Kidney (tissue), 14 donors: Measurements from ENCODE around the gene KHDRBS2. TPM values are rescaled to one million over a fixed set of nuclear protein-coding genes. Genes with fewer than 3 reads are reported as not detected.

Experiments used
- DNase-seq, 5 donors: peaks; one replicate each; pipeline ENCODE4 v3.0.0-alpha.2; 2013 to 2020
- FAIRE-seq: peaks from 2 replicates; lab custom pipeline; 2012; peaks lifted over from hg19 to GRCh38; lab: Jason Lieb, UNC
- H3K27ac ChIP-seq, 2 donors: one replicate each; pipeline ENCODE4 v1.7.0; 2013; ENCODE audit warnings: low read depth in 2 of 2, low read length in 2 of 2, inconsistent platforms in 1 of 2
- H3K27me3 ChIP-seq: one replicate; pipeline ENCODE4 v1.7.1; 2013; ENCODE audit warnings: low read length, inconsistent platforms; ENCODE audit not compliant: control insufficient read depth, insufficient read depth
- H3K36me3 ChIP-seq, 3 donors: one replicate each; pipeline versions ENCODE4 v1.7.0 to v1.7.1; 2013; ENCODE audit warnings: low read length in 3 of 3, control low read depth in 1 of 3, inconsistent platforms in 1 of 3; ENCODE audit not compliant: insufficient read depth in 3 of 3, control insufficient read depth in 2 of 3
- H3K4me1 ChIP-seq, 3 donors: one replicate each; pipeline versions ENCODE4 v1.7.0 to v1.7.1; 2013; ENCODE audit warnings: low read length in 3 of 3, inconsistent platforms in 1 of 3, low read depth in 1 of 3; ENCODE audit not compliant: control insufficient read depth in 2 of 3, insufficient read depth in 2 of 3
- H3K4me3 ChIP-seq, 3 donors: one replicate each; pipeline versions ENCODE4 v1.7.0 to v1.8.1; 2013; ENCODE audit warnings: low read length in 3 of 3, control low read depth in 1 of 3, inconsistent platforms in 1 of 3
- H3K9ac ChIP-seq, 3 donors: one replicate each; pipeline versions ENCODE4 v1.7.0 to v1.7.1; 2013; ENCODE audit warnings: low read length in 3 of 3, control low read depth in 1 of 3, inconsistent platforms in 1 of 3
- H3K9me3 ChIP-seq, 3 donors: one replicate each; pipeline versions ENCODE4 v1.7.0 to v1.7.1; 2013; ENCODE audit warnings: low read length in 3 of 3, control low read depth in 1 of 3, inconsistent platforms in 1 of 3; ENCODE audit not compliant: control insufficient read depth in 2 of 3, insufficient read depth in 1 of 3
- intact Hi-C: fragments of 100-400 bp; cut with DNase I; formaldehyde crosslinking; loops from one replicate; pipeline ENCODE4 v1.11.1; 2022
- polyA plus RNA-seq: library from polyadenylated mRNA; stranded (reverse); fragments of 350-450 nt; fragmentation: Illumina TruSeq; extraction: RNeasy Lipid Tissue Mini Kit (QIAGEN cat#74804); gene quantifications from one replicate; pipeline ENCODE4 v1.2.3, GENCODE V29; 2014; ENCODE audit warnings: low read depth, low replicate concordance; ENCODE audit not compliant: insufficient read depth
- total RNA-seq: library from RNA; stranded (reverse); fragmentation: NEBNext Ultra II Directional; extraction: Animal tissue kit (Norgen Biotek cat#: 25700); gene quantifications from one replicate; pipeline ENCODE4 v1.2.1, GENCODE V29; 2021
- TF ChIP-seq, protein P1 (sequence below): IDR thresholded peaks from 3 replicates; pipeline ENCODE4 v1.5.1; 2012; ENCODE audit warnings: mild to moderate bottlenecking, moderate library complexity, borderline replicate concordance; ENCODE audit not compliant: insufficient read depth; ENCODE audit errors: extremely low read depth
- donor health status: control.
- donor health status: control.
- donor health status: control.
- donor health status: control.
- donor health status: control.
- donor health status: DM: yes; HTN: yes; CAD: no.
- donor health status: Normal renal cell carcinoma (clear cell type).

The KHDRBS2 gene
- total and polyA plus RNA-seq, 2 donors from 2014 or later = 0.76 TPM; not detected in 1

DNA sequence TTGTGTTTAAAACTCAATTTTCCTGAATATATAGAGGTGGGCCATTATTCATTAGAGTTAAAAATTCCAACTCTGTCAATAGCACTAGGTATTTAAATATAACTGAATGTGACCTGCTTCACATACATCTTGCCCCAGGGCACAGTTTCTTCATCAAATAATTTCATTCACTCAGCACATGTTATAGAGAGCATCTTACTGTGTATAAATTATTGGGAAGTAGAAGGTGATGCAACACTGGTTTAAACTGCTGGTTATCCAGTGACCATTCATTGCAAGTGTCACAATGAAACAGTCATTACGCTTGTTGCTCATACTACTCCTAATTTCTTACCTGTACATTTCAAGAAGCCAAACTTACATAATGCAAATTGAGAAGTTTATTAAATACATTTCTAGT is 93.4 kb downstream of the KHDRBS2 start:
- TF ChIP-seq, protein P1, sequence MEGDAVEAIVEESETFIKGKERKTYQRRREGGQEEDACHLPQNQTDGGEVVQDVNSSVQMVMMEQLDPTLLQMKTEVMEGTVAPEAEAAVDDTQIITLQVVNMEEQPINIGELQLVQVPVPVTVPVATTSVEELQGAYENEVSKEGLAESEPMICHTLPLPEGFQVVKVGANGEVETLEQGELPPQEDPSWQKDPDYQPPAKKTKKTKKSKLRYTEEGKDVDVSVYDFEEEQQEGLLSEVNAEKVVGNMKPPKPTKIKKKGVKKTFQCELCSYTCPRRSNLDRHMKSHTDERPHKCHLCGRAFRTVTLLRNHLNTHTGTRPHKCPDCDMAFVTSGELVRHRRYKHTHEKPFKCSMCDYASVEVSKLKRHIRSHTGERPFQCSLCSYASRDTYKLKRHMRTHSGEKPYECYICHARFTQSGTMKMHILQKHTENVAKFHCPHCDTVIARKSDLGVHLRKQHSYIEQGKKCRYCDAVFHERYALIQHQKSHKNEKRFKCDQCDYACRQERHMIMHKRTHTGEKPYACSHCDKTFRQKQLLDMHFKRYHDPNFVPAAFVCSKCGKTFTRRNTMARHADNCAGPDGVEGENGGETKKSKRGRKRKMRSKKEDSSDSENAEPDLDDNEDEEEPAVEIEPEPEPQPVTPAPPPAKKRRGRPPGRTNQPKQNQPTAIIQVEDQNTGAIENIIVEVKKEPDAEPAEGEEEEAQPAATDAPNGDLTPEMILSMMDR = no peak
- FAIRE-seq = no peak
- H3K9me3 ChIP-seq = no peaks in the 10 kb centered on the region
- H3K9ac ChIP-seq = no peak overlapping the region
- intact Hi-C loops = no loop called here
- H3K27me3 ChIP-seq = no peaks in the 10 kb centered on the region
- no peak overlapping the region for H3K27ac ChIP-seq
- no peaks in the 10 kb centered on the region for H3K4me1 ChIP-seq
- no peaks in the 10 kb centered on the region for H3K36me3 ChIP-seq
- no peak for DNase-seq
- no peak overlapping the region for H3K4me3 ChIP-seq

DNA sequence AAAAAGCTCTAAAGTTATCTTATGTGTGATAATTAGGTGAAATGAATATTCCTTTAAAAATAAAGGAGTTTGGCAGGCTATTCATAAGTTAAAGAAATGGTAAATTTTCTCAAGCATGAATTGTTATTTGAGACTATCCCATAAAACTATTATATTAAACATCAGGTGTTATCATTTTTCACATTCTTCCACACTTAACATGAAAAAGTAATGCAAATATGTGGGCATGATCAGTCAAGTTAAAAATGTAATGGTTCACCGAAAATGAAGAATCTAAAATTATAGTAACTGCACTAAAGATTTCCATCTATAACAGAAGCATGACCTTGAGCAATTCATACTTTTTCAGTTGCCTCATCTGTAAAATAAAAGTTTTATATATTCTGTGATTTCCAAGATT is 110.8 kb downstream of the KHDRBS2 start:
- Histone ChIP-seq H3K9me3 (no peaks in the 10 kb centered on the region), H3K9ac (no peak overlapping the region), H3K27me3 (no peaks in the 10 kb centered on the region), H3K4me3 (no peak overlapping the region), H3K27ac (no peak overlapping the region), H3K4me1 (no peaks in the 10 kb centered on the region), H3K36me3 (no peaks in the 10 kb centered on the region)
- intact Hi-C loops = no loop called here
- no peak for FAIRE-seq
- TF ChIP-seq, protein P1 = no peak
- no peak for DNase-seq

DNA sequence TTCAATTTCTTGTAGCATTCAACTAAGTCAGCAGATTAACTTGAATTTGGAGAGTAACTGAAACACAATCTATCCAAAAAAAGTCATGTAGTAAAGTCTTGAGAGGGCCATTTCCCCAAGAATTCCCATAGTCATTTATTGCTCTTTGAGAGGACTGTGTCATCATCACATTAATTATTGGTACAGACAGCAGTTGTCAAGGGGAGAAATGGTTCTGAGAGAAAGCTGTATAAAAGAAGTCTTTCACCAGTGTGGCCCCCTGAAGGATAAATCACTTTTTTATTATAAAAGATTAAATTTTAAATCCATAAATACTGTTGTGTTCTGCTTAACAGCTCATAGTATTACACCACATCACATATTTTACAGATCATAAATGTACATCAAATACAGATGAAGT is 111.5 kb downstream of the KHDRBS2 start:
- Histone ChIP-seq H3K9ac (no peak overlapping the region), H3K36me3 (no peaks in the 10 kb centered on the region), H3K27me3 (no peaks in the 10 kb centered on the region), H3K4me1 (no peaks in the 10 kb centered on the region), H3K27ac (no peak overlapping the region), H3K9me3 (no peaks in the 10 kb centered on the region), H3K4me3 (no peak overlapping the region)
- intact Hi-C loops = no loop called here
- TF ChIP-seq, protein P1 = no peak
- DNase-seq (no peak), FAIRE-seq (no peak)

DNA sequence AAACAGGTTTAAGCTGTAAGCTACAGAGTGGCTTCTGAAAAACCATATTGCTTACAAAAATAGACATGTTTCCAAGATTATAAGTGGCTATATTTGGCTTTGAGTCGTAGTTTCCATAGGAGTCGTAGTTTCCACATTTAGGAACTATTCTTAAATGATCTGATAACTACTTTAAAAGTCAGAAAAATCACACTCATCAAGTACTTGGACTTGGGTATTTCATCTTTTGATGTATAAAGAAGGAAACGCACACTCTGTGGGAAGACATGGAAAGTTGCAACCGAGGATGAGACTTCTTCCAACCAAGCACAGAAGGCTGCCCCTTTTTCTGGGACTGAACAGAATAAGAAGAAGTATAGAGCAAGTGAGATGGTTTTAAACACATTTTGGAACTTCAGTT is 118.3 kb downstream of the KHDRBS2 start:
- H3K27ac ChIP-seq = no peak overlapping the region
- TF ChIP-seq, protein P1 = no peak
- no peak overlapping the region for H3K4me3 ChIP-seq
- intact Hi-C loops = no loop called here
- DNase-seq (no peak), FAIRE-seq (no peak)
- no peaks in the 10 kb centered on the region for H3K4me1 ChIP-seq
- peaks cover 0 to 3% (median 0%) of the 10 kb centered on the region in 3 donors for H3K9me3 ChIP-seq
- no peak overlapping the region for H3K9ac ChIP-seq
- no peaks in the 10 kb centered on the region for H3K27me3 ChIP-seq
- no peaks in the 10 kb centered on the region for H3K36me3 ChIP-seq
